SK-N-DZ (cell line): ENCODE results near the gene ITGAV.

Experiments used
- DNase-seq: peaks from one replicate; pipeline ENCODE4 v3.0.0-alpha.2; 2015; ENCODE audit warnings: low spot score

The ITGAV gene

GRCh38 chr2:186716899-186717298 is 127.0 kb downstream of the ITGAV start:
- no peak for DNase-seq

GRCh38 chr2:186717320-186718007 is 127.6 kb downstream of the ITGAV start:
- DNase-seq: no peak

DNA sequence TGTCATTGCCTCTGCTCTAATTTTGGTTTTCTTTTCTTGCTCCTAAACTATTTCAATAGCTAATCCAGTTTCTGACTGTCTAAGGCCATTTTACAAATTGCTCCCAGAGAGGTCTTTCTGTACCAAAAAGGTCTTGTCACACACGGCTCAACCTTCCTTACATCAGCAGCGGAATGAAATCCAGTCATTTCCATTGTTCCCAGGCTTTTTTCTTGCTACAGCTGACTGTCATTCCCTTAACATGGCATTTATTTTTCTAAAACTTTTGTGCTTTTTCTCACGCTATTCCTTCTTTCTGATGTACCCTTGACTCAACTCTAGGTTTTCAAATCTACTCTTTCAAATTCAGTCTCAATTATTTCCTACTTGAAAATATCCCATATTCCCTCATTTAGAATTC is 128.3 kb downstream of the ITGAV start:
- no peak for DNase-seq

- DNase-seq: no peak
Measured at GRCh38 chr2:186718903-186719302, 129.0 kb downstream of the ITGAV start.

GRCh38 chr2:186721956-186722355 is 132.1 kb downstream of the ITGAV start:
- no peak for DNase-seq

DNA sequence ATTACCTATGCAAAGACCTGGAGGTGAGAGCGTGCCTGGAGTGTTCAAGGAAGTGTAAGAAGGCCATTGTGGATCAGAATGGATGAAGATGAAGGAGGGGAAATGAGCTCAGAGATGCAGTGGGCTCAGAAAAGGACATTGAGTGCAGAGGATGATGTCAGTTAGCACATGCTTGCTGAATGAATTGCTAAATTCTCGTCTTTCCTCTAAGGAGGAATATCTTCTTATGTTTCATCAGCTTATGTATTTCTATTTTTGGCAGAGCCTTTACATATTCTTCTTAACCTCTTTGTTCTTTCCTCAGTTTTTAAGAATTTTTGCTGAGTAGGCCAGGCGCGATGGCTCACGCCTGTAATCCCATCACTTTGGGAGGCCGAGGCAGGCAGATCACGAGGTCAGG is 134.9 kb downstream of the ITGAV start:
- DNase-seq: no peak

DNA sequence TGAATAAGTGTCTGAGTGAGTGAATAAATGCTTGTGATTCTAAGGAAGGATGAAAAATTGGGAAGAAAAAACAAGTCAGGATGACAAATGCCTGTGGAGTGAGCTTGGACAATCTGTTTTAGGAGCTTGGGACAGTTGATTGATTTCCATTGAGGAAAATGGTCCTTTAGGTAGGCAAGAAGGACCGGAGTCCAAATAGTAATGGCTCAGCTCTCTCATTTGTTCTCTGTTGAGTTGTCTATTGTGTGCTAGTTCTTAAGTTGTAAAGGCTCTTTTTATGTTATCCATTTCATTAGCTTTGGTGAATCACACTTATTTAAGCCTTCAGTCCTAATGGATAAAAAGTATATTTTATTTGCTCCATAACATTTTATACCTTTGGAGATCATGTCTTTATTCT is 135.9 kb downstream of the ITGAV start:
- DNase-seq: no peak

- no peak for DNase-seq
Measured at GRCh38 chr2:186726938-186727337, 137.1 kb downstream of the ITGAV start.

DNA sequence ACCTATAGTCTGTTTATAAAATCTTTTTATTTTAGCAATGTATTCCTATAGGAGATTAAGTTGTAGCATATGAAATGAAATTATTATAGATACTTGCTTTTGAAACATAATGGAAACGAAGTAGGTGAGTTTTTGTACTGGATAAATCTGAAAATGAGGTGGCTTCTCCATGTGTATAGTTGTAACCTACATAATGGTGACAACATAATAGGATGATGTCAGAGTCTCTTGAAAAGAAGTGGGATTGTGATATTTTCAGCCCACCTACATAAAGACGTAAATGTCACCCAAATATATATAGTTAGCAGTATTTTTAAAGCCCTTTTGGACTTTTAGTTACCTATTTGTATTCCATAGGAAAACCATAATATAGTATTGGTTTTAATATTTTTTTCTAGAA is 138.8 kb downstream of the ITGAV start:
- DNase-seq: no peak
